GM21423 (cell line): ENCODE results near the gene USP32.
"Not testable (repeated sequence)": the region's sequence is repeated elsewhere in the genome, so short reads cannot be mapped to it uniquely, and the experiment has no call there.

Experiments
- ATAC-seq: cut with Tn5 transposase; IDR thresholded peaks from one replicate; pipeline ENCODE4 v1.9.1; 2021; ENCODE audit warnings: mild to moderate bottlenecking, moderate library complexity; ENCODE audit not compliant: unreplicated experiment

The USP32 gene

DNA sequence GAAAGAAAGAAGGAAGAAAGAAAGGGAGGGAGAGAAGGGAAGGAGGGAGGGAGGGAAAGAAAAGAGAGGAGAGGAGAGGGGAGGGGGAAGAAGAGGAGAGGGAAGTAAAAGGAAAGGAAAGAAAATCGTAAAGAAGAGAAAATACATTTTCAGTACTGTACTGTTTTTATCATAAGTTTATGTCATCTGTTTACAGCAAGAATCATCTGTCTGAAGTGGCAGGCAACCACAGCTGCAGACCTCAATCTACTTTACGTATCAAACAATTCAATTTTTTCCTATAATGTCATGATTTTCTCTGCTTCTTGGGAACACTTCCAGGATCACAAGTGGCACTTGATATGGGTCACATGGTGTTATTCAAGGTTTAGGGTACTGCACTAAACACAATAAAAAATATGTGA is 58.3 kb downstream of the USP32 start:
- ATAC-seq: no peak

DNA sequence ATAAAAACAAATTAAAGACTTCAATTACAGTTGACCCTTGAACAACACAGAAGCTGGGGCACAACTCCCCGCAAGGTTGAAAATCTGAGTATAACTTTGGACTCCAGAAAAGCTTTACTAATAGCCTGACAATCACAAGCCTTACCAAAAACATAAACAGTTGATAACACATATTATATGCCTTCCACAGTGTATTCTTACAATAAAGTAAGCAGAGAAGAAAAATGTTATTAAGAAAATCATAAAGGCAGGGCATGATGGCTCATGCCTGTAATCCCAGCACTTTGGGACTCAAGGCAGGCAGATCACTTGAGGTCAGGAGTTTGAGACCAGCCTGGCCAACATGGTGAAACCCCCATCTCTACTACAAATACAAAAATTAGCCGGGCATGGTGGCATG is 58.9 kb downstream of the USP32 start:
- not testable (repeated sequence) for ATAC-seq

DNA sequence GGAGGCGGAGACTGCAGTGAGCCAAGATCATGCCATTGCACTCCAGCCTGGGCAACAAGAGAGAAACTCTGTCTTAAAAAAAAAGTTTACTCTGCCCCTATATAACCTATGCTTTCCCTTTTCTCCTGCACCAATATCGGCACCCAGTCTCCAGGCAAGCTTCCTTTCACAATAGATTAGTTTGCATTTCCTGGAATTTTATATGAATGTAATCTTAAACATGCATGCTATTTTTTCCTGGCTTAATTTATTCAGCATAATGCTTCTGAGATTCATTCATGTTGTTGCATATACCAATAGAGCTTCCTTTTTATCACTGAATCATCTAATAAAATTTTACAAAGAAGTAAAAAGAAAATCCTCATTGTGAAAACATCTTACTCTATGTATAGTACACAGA is 59.4 kb downstream of the USP32 start:
- ATAC-seq: no peak

DNA sequence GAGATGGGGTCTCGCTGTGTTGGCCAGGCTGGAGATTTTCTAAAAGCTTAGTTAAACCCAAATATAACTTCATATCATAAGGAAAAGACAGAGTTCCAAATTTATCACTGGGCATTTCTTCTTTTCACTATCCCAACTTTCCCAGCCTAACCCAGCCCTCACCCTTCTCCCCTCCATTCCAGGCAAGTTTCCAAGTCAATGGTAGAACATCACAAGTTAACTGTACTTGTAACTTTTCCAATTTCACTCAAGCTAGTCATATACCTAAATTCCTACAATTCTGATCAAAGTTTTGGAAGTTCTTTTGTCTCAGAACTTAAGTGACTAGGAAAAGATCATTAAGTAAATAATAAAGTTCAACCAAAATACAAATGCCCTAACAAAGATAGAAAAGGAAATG is 61.2 kb downstream of the USP32 start:
- ATAC-seq: no peak

DNA sequence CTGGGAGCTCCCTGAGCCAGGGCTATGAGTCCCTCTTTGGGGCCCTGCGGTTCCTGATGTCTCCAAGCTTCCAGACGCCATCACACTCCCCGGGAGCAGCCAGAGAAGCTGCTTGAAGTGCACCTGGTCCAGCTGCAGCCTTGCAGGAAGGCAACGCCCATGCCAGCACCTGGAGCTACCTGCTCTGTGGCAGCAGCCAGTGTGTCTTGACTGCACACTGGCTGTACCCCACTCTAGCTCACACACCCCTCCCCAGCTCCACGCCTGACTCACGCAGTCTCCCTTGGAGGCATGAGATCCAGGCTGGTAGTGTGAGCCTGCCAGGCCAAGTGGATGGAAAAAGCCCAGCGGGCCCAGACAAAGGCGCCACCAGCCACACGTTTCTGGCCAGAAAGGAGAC is 63.3 kb downstream of the USP32 start:
- ATAC-seq: no peak

DNA sequence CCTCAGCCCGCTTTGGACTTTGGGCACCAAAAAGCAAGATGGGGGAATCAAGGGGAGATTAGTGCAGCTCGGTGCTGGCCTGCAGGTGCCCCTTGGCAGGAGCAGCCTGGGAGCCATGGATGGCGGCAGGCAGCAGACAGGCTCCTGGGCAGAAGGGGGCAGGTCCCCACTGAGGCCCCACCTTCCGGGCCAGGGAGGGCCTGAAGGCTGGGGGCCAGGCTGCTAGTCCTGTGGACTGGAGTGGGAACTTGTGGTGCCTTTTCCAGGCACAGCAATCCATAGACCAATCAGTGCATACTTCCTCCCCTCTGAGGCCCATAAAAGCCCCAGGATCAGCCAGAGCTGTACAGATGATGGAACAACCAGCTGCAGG is 64.0 kb downstream of the USP32 start:
- ATAC-seq: no peak

DNA sequence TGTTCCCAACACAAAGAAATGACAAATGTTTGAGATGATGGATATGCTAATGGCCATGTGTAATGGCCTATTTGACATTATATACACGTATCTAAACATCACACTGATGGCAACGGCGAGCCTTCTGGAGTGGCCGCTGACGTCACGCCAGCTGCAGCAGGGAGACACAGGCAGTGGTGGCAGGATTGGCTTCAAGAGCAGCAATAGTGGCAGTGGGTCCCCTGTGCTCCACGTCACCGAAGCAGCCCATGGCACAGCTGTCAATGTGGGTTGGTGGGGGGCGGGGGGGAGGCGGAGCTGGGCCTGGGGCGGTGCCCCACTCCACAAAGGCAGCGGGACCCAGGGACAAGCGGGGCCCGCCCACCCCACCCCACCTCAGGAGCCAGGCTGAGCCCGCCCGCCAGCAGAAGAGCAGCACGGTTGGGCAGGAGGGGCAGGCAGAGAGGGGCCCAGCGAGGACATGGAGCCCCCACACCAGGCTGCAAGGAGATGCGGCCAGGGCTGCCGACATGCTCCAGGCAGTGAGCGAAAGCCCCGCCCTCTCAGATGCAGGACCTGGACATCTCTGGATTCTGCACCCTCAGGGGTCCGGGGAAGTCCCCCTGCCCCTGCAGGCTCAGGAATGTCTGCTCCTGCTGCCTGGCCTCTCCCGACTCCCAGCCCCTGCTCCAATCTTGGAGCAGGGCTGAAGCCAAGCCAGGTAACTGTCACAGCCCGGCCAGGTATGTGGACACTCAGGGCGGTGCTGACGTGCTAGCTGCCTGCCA is 64.6 kb downstream of the USP32 start:
- ATAC-seq: no peak

DNA sequence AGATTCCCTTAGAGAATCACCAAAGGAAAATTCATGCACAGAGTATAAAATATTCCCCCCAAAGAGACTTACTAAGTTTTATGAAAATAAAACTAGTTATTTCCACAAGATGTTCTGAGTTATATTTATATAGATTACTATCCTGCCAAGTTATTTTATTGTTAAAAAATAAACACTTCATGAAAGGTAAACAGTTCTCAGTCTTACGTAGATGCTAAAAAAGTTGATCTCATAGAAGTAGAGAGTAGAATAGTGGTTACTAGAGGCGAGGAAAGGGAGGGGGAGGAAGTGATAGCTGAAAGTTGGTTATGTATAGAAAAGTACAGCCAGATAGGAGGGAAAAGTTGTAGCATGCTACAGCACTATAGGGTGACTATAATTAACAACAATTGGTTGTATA is 65.2 kb downstream of the USP32 start:
- ATAC-seq: no peak

DNA sequence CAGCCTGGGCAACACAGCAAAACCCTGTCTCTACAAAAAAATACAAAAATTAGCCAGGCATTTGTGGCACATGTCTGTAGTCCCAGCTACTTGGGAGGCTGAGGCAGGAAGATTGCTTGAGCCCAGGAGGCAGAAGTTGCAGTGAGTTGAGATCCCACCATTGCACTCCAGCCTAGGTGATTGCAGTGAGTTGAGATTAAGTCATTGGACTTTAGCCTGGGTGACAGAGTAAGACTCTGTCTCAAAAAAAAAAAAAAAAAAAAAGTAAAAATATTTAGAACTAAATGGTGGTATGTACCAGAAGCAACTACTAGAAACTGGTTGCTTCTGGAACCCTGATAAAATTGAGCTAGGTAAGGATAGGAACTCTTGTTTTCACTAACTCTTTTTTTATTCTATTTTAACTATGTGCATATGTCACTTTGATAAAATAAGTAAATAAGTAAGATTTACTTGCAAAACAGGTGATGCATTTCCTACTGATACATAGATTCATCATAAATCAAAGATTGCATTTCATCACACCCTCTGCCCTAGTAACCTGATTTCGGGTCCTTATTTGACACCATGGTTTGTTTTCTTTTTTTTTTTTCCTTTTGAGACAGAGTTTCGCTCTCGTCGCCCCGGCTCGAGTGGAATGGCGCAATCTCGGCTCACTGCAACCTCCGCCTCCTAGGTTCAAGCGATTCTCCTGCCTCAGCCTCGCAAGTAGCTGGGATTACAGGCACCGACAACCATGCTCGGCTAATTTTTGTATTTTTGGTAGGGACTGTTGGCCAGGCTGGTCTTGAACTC is 66.0 kb downstream of the USP32 start:
- no peak for ATAC-seq

DNA sequence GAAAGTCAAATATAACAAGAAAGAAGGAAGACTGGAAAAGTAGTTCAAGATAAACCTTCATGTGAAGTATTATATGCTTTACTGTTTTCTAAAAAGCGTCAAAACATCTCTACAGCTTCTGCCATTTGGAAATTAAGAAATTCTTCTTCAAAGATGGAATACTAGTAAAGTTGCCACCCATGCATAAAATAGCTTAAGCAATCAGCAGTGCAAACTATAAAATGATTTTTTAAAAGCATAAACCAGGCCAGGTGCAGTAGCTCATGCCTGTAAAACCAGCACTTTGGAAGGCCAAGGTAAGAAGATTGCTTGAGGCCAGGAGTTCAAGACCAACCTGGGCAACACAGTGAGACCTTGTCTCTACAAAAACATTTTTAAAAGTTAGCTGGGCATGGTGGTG is 68.2 kb downstream of the USP32 start:
- ATAC-seq: no peak

DNA sequence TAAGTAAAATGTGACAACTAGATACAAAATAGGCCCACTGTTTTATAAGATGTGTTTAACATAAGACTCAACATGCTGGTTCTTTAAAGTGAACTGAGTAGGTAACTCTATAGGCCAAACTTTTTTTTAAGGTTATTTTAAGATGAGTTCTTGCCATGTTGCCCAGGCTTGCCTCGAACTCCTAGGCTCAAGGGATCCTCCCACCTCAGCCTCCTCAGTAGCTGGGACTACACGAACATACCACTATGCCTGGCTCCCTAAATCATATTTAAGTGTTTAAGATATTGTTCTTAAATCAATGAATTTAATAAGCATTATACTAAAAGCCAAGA is 69.9 kb downstream of the USP32 start:
- ATAC-seq: no peak

DNA sequence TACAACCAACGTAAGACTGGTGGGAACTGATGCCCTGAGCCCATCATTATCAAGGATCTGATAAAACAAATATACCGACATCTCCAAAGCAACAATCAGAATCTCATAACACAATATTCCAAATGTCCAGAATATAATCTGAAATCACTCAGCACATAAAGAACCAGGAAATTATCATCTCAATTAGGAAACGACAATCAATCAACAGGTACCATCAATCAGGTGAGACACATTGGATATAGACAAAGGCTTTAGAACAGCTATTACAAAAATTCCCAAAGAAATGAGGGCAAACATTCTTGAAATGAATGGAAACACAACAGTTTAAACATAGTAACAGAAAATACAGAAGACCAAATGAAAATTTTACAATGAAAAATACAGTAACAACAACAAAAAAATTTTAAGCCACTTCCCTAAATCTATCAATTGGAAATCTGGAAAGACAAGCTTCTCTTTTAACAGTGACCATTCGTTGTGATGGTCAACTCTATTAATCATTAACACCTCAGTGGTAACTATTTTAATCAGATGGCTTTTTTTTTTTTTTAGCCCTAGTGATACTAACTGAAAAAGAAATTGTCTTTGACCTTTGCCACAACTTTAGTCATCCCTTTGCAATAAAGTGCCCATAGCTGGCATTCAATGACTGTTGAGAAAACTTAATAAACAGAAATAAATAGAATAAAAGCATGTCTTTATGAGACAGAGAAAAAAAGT is 70.4 kb downstream of the USP32 start:
- ATAC-seq: no peak

DNA sequence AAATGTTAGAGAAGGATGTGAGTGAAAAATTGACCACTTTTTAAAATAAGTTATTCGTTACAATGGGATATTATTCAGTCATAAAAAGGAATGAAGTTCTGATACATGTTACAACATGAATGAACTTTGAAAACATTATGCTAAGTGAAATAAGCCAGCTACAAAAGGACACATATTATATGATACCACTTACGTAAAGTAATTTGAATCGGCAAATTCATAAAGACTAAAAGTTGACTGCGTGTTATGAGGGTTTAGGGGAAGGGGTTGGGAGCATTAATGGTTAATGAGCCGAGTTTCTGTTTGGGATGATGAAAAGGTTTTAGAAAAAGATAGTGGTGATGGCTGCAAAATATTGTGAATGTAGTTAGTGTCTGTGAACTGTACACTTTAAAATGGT is 73.1 kb downstream of the USP32 start:
- no peak for ATAC-seq

DNA sequence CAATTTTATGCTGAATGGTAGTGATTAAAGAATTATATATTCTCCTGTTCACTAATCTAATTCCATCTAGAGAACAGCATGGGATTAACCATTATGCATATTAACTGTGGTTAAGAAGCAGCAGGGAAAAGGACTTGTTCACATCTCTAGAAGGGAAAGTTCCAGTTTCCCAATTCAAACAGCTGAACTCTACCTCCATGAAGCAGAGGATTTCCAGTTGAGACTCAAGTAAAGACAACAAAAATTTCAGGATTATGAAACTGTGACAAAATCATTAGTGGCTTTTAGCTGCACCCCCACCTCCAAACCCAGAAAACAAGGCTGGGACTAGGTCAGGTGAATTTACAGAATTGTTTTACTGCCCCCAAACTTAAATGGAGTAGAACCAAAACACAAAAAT is 73.6 kb downstream of the USP32 start:
- ATAC-seq: no peak

DNA sequence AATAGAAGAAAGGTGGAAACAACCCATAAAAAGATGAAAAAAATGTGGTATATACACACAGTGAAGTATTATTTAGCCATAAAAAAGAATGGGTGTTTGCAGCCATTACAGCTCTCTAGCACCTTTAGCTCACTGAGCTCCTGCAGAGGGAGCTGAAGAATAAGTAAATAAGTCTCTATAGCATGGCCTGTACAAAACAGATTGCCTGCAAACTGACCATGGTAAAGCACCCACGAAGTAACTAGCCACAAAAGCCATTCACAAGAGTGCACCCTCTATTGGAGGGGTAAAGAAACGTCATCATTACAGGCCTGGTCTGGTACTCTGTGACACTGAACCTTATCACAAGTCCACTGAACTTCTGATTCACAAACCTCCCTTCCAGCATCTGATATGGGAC is 76.3 kb downstream of the USP32 start:
- no peak for ATAC-seq

DNA sequence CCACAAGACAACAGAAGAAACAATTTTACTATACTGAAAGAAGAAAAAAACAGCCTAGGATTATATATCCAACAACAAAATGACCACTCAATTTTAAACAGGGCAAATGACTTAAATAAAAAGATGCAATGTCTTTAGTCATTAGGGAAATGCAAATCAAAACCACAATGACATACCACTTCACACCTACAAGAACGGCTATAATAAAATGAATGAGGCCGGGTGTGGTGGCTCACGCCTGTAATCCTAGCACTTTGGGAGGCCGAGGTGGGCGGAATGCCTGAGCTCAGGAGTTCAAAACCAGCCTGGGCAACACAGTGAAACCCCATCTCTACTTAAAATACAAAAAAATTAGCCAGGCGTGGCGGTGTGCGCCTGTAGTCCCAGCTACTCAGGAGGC is 77.0 kb downstream of the USP32 start:
- ATAC-seq: not testable (repeated sequence)

DNA sequence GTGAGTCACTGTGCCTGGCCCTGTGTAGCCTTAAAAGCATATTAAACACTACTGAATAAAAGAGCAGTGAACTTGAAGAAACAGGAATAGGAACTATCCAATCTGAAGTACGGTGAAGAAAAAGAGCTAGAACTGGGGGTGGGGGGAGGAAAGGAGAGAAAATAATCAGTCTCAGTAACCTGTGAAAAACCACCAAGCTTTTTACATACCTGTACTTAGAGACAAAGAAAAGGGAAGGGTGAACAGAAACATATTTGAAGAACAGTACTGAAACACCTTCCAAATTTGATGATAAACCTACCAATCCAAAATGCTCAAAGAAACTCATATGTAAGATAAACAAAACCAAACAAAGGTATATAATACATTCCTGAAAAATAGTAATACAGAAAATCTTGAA is 77.5 kb downstream of the USP32 start:
- ATAC-seq: no peak

DNA sequence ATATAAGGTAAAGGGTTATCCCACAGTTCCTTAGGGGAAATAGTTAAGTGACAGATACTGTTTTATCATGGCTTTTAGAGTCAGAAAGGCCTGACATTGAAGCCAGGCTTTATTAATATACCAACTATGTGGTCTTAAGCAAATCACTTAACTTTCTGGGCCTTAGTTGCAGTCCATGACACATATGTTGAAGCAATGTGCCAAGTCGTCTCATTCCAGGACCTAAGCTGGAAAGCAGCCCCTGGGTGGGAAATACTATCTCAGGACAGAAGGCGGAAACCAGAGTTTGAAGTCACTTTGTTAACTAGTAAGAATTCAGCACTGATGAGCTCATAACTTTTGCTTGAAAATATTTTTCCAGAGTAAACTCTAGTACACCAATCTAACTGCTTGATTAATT is 80.0 kb downstream of the USP32 start:
- no peak for ATAC-seq

DNA sequence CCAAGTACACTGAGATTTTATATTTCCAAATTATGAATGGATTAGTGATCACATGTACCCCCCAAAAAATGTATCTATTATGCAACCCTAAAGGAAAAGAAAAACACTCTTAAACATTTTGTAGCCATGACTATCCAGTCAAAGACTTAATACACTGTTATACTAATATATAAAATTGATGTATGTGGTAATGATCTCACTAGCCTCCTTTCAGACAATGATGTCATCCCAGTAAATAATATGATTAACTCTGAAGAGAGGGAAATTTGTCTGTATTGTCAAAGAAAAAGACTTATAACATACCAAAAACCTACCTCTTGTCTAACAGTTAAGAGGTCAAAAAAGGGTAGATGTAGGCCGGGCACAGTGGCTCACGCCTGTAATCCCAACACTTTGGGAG is 80.7 kb downstream of the USP32 start:
- ATAC-seq: no peak

DNA sequence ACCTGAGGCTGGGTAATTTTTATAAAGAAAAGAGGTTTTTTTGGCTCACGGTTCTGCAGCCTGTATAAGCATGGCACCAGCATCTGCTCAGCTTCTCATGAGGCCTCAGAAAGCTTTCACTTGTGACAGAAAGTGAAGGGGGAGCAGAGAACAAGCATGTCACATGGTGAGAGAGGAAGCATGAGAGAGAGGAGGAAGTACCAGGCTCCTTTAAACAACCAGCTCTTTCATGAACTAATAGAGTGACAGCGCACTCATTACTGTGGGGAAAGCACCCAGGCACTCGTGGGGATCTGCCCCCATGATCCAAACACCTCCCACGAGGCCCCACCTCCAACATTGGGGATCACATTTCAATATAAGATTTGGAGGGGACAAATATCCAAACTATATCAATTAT is 86.8 kb downstream of the USP32 start:
- ATAC-seq: peak; percentile 92

DNA sequence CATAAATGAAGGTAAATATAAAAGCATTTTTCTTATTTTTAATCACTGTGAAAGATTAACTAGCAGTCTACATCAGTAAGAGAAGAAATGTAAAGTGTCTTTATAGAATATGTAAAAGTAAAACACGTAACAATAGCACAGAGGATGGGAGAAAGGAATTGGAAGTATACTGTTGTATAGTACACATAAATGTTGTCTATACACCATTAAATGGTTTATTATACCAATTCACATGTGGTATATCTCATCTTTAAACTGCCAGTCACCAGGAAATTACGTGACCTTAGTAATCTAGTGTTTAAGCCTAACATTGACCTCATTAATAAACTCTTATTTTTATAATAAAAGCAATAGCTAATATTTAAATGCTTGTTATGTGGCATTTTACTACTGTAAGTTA is 87.4 kb downstream of the USP32 start:
- no peak for ATAC-seq
